Choroid plexus epithelial cell (primary cell): ENCODE measurements around the gene TNFAIP2.

ENCODE experiments used
- DNase-seq: peaks from one replicate; pipeline ENCODE4 v3.0.0-alpha.2; 2010; ENCODE audit warnings: low read depth
- H3K4me3 ChIP-seq: 2 replicates; pipeline ENCODE4 v1.5.1; 2011; ENCODE audit warnings: low read depth, mild to moderate bottlenecking, control low read depth, low read length, moderate library complexity
- CTCF ChIP-seq: conservative IDR thresholded peaks from 2 replicates; pipeline ENCODE4 v1.5.1; 2011; ENCODE audit warnings: low read depth, mild to moderate bottlenecking, control low read depth, inconsistent platforms, low read length, moderate library complexity

Gene TNFAIP2

DNA sequence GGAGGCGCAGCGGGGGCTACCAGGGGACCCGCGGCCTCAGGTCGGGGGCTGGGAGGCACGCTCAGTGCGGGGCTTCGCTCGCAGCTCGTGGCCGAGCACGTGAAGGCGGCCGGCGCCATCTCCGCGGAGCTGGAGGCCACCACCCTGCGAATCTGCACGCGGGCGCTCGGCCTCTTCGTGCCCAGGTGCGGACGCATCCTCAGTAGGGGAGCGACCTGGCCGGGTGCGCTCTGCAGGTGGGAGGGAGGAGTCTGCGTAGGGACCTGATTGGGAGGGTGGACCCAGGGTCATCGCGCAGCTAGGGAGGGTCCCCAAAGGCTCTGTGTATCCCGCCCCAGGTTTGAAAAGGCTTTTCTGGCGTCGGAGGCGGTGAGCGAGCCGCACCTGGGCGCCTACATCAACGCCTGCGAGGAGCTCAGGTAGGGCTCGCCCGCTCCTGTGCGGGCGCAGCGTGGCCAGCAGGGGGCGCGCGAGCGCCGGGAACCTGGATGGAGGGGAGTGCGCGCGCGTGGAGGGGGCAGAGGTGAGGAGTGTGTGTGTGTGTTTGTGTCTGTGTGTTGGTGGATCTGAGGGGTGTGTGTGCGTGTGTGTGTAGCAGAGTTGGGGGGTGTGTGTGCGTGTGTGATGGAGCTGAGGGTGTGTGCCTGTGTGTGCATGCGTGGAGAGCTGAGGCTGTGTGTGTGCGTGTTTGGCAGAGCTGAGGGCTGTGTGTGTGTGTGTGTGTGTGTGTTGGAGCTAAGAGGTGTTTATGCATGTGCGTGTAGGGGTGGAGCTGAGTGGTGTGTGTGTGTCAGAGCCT lies 18.4 kb upstream of the TNFAIP2 start:
- H3K4me3 ChIP-seq: no peak overlapping the region

DNA sequence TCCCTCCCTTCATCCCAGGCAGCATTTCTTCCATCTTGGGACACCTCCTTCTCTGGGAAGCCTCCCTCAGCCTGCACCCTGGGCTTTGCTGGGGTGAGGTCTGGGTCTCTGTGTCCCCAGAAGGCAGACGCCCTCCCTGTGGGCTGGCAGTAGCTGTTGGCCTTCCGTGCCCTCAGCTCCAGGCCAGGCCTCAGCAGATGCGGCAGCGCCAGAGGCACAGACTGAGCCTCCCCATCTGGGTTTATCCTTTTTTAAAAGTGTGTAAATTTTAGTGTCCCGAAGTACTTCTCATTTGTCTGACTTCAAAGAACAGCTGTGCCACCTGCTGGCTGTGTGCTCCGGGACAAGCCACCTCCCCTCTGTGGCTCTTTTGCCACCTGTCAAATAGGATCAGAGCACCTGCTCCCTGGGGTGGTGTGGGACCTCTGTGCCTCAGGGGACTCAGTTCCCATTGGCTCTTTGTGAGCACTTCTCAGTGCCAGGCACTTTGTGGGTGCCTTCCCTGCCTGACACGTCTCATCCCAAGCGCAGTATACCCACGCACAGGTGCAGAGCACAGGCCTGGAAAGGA lies 17.6 kb upstream of the TNFAIP2 start:
- peak; percentile 10 for TF ChIP-seq CTCF
- DNase-seq: no peak
- H3K4me3 ChIP-seq: no peak overlapping the region

More for the DNA sequence above, 18.4 kb upstream of the TNFAIP2 start:
- DNase-seq: peak; percentile 66
- TF ChIP-seq CTCF: peak; percentile 78

DNA sequence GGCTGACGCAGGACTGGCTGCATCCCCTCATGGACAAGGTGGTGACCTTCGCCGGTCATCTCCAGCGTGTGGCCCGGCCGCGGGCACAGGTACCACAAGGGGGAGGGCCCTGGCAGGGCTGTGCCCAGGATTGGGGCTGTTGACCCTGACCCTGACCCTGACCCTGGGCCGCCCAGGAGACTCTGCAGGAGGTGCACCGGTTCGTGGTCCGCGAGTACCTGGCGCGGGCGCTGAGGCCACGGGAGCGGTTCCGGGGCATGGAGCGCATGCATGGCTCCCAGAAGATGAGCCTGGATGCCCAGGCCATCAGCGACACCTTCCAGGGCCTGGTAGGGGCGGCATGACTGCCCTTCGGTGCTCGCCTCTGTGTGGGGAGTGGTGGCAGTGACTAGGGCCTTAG lies 15.8 kb upstream of the TNFAIP2 start:
- no peak for TF ChIP-seq CTCF
- no peak for DNase-seq
- H3K4me3 ChIP-seq: no peak overlapping the region

GRCh38 chr14:103107941-103108748 lies 15.1 kb upstream of the TNFAIP2 start:
- no peak for DNase-seq
- no peak overlapping the region for H3K4me3 ChIP-seq
- TF ChIP-seq CTCF: no peak

DNA sequence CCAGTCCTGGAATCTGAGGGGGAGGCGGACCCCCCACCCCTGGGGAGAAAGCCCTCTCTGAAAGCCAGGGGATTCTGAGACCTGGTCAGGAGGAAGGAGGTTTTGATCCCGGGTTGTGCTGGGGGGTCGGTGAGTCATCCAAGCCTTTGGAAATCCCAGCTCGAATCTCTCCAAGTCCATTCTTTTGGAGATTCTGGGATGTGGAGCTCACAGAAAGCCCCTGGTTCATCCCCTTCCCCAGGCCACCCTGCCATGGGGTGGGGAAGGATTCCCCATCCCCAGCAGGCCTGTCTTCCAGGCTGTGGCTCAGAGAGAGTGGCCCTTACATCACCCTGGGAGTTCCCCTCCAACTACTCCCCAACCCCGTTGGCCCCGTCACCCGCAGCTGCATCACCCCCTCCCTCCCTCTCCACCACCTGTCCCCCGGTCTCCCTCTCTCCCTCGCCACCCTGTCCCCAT lies 14.5 kb upstream of the TNFAIP2 start:
- no peak for TF ChIP-seq CTCF
- no peak overlapping the region for H3K4me3 ChIP-seq

DNA sequence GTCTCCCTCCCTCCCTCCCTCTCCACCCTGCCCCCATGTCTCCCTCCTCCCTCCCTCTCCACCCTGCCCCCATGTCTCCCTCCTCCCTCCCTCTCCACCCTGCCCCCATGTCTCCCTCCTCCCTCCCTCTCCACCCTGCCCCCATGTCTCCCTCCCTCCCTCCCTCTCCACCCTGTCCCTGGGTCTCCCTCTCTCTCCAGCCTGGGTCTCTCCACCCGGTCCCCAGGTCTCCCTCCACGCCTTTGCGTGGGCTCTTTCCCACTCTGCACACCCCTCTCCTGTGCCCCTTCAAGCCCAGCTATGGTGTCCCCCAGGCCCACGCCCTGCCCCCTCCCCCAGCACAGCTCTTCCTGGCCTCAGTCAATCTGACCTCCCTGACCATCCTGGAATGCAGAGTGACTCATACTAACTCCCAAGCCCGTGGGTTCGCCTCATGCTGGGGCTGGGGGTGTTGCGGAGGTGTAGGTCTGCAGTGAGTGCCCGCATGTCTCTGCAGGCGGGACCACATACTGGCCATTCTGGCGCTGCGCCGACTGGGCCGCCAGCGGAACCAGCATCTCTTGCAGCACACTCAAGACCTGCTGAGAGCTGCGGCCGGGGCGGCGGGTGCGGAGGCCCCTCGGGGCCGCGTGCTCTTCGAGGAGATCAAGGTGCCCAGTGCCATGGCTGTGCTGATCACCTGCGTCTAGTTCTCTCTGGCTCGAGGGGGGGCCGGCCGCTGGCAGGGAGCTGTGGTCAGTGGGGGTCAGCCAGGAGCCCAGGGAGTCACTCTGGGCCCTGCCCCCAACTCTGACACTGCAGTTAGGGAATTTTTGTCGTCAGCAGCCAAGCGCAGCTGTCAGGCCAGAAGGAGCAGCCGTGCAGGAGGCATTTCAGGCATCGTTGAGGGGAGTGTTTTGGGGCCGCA lies 13.5 kb upstream of the TNFAIP2 start:
- DNase-seq: peak; percentile 71
- no peak overlapping the region for H3K4me3 ChIP-seq

More for the DNA sequence above, 14.5 kb upstream of the TNFAIP2 start:
- peak; percentile 40 for DNase-seq

More for the DNA sequence above, 13.5 kb upstream of the TNFAIP2 start:
- TF ChIP-seq CTCF: no peak
